Mesothelial cell of epicardium (in vitro differentiated cells): ENCODE data around the gene VCPKMT. TPM values are rescaled to one million over a fixed set of nuclear protein-coding genes. Genes with fewer than 3 reads are reported as not detected.

Experiments used
- DNase-seq, 2 experiments: peaks; one replicate each; pipeline ENCODE4 v3.0.0; 2021; ENCODE audit warnings: low spot score in 2 of 2; ENCODE audit not compliant: unreplicated experiment in 2 of 2
- H3K27ac Mint-ChIP-seq: 2 replicates; pipeline ENCODE4 v1.8.0; 2021; ENCODE audit warnings: mixed read lengths
- H3K27me3 Mint-ChIP-seq: 2 replicates; pipeline ENCODE4 v1.8.0; 2021; ENCODE audit warnings: low read depth, mixed read lengths
- H3K36me3 Mint-ChIP-seq: 2 replicates; pipeline ENCODE4 v1.8.0; 2021; ENCODE audit warnings: mixed read lengths
- H3K4me1 Mint-ChIP-seq: 2 replicates; pipeline ENCODE4 v1.8.0; 2021; ENCODE audit warnings: mixed read lengths
- H3K4me3 Mint-ChIP-seq: 2 replicates; pipeline ENCODE4 v1.8.0; 2021; ENCODE audit warnings: mild to moderate bottlenecking, moderate library complexity, mixed read lengths
- H3K9me3 Mint-ChIP-seq: 2 replicates; pipeline ENCODE4 v1.8.0; 2021; ENCODE audit warnings: mixed read lengths
- CTCF ChIP-seq: fragments of 200-600 bp; sonication (generic); IDR thresholded peaks from one replicate; pipeline ENCODE4 v1.5.0; 2021; ENCODE audit warnings: antibody characterized with exemption; ENCODE audit not compliant: unreplicated experiment
- total RNA-seq: library from RNA; stranded (reverse); gene quantifications from 3 replicates; pipeline ENCODE4 v1.2.1, GENCODE V29; 2021

VCPKMT gene
- total RNA-seq, 1 donor from 2014 or later: 14.0 TPM

- Mint-ChIP-seq H3K9me3 (peaks cover 5% of the 10 kb centered on the region), H3K27ac (no peak overlapping the region), H3K4me1 (no peaks in the 10 kb centered on the region), H3K27me3 (no peaks in the 10 kb centered on the region), H3K36me3 (peaks cover 7% of the 10 kb centered on the region), H3K4me3 (no peak overlapping the region)
- no peak for DNase-seq
- no peak for TF ChIP-seq CTCF
Observed at GRCh38 chr14:50072395-50072794, 44.0 kb downstream of the VCPKMT start.

- Mint-ChIP-seq H3K4me1 (no peaks in the 10 kb centered on the region), H3K36me3 (peaks cover 7% of the 10 kb centered on the region), H3K27ac (no peak overlapping the region), H3K27me3 (no peaks in the 10 kb centered on the region), H3K4me3 (no peak overlapping the region), H3K9me3 (peaks cover 5% of the 10 kb centered on the region)
- no peak for TF ChIP-seq CTCF
- no peak for DNase-seq
Observed at GRCh38 chr14:50070840-50071548, 45.4 kb downstream of the VCPKMT start.

- Mint-ChIP-seq H3K27me3 (no peaks in the 10 kb centered on the region), H3K27ac (no peak overlapping the region), H3K36me3 (peaks cover 7% of the 10 kb centered on the region), H3K9me3 (peaks cover 4% of the 10 kb centered on the region), H3K4me3 (no peak overlapping the region), H3K4me1 (peaks cover 2% of the 10 kb centered on the region)
- DNase-seq: no peak
- no peak for TF ChIP-seq CTCF
Observed at GRCh38 chr14:50070230-50070629, 46.1 kb downstream of the VCPKMT start.

- Mint-ChIP-seq H3K27ac (no peak overlapping the region), H3K4me3 (no peak overlapping the region), H3K4me1 (peaks cover 9% of the 10 kb centered on the region), H3K36me3 (peaks cover 7% of the 10 kb centered on the region), H3K27me3 (no peaks in the 10 kb centered on the region), H3K9me3 (no peaks in the 10 kb centered on the region)
- DNase-seq: no peak
- TF ChIP-seq CTCF: no peak
Observed at GRCh38 chr14:50069325-50069724, 47.0 kb downstream of the VCPKMT start.

- H3K4me1 Mint-ChIP-seq: peaks cover 16% of the 10 kb centered on the region
Observed at GRCh38 chr14:50068496-50068895, 47.9 kb downstream of the VCPKMT start.

More at GRCh38 chr14:50068496-50068895, 47.9 kb downstream of the VCPKMT start:
- Mint-ChIP-seq H3K36me3 (peaks cover 6% of the 10 kb centered on the region), H3K27ac (no peak overlapping the region), H3K9me3 (no peaks in the 10 kb centered on the region), H3K27me3 (no peaks in the 10 kb centered on the region), H3K4me3 (no peak overlapping the region)
- TF ChIP-seq CTCF: no peak
- no peak for DNase-seq
